ENCODE results near the gene SLC38A6.

DNA sequence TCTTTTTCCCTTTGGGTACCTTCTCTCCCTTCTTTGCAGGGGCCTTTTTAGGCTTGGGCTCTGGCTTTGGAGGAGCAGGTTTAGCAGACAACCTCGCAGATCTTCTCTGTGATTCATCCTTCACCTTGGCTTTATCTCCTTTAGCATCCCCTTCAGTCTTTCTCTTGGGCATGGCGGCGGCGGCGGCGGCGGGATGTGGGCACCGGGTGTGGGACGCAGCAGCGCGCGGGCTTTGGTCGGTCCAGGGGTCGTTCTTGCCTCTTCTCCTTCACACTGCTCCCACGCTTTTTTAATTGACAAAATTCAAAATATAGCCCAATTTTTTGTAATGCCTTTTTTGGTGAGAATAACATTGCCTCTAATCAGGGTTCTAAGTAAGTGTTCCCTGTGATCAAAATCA, 8.8 kb upstream of the SLC38A6 start:
- no peak for TF ChIP-seq POLR2A (IDR thresholded peaks at IDR 0.05)
- TF ChIP-seq, protein P1, sequence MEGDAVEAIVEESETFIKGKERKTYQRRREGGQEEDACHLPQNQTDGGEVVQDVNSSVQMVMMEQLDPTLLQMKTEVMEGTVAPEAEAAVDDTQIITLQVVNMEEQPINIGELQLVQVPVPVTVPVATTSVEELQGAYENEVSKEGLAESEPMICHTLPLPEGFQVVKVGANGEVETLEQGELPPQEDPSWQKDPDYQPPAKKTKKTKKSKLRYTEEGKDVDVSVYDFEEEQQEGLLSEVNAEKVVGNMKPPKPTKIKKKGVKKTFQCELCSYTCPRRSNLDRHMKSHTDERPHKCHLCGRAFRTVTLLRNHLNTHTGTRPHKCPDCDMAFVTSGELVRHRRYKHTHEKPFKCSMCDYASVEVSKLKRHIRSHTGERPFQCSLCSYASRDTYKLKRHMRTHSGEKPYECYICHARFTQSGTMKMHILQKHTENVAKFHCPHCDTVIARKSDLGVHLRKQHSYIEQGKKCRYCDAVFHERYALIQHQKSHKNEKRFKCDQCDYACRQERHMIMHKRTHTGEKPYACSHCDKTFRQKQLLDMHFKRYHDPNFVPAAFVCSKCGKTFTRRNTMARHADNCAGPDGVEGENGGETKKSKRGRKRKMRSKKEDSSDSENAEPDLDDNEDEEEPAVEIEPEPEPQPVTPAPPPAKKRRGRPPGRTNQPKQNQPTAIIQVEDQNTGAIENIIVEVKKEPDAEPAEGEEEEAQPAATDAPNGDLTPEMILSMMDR (IDR thresholded peaks at IDR 0.05), result no peak

Measured in body of pancreas (tissue), 4 donors.